Urinary bladder (tissue), 4 donors: Measurements from ENCODE around the gene MEGF8. TPM values are rescaled to one million over a fixed set of nuclear protein-coding genes. Genes with fewer than 3 reads are reported as not detected.

Experiments used
- DNase-seq: peaks from one replicate; pipeline ENCODE4 v3.0.0-alpha.2; 2015; ENCODE audit errors: extremely low spot score
- H3K27ac ChIP-seq: one replicate; pipeline ENCODE4 v1.5.1; 2013; ENCODE audit warnings: low read depth, mild to moderate bottlenecking, moderate library complexity
- H3K36me3 ChIP-seq: one replicate; pipeline ENCODE4 v1.6.1; 2013; ENCODE audit warnings: mild to moderate bottlenecking, moderate library complexity; ENCODE audit not compliant: insufficient read depth
- H3K4me1 ChIP-seq: one replicate; pipeline ENCODE4 v1.6.1; 2013; ENCODE audit warnings: mild to moderate bottlenecking, moderate library complexity; ENCODE audit not compliant: insufficient read depth
- H3K4me3 ChIP-seq: one replicate; pipeline ENCODE4 v1.5.1; 2013; ENCODE audit warnings: low read depth, low read length
- WGBS: extraction: QIAGEN DNeasy Blood & Tissue Kit; methylation state at CpG from one replicate; pipeline ENCODE4 v1.1.7; 2013; 5-methylcytosine and 5-hydroxymethylcytosine counted together
- polyA plus RNA-seq: library from polyadenylated mRNA; stranded (reverse); fragments of 200-250 nt; gene quantifications from one replicate; pipeline ENCODE4 v1.2.3, GENCODE V29; 2013
- total RNA-seq: library from RNA; depleted of rRNA; stranded (reverse); fragments of >200 nt; gene quantifications from one replicate; pipeline ENCODE4 v1.2.3, GENCODE V29; 2014
- donor health status: healthy with polysubstance abuse.
- donor health status: healthy.

MEGF8 gene
- total and polyA plus RNA-seq, 2 donors, result 14.7 to 19.8 TPM

DNA sequence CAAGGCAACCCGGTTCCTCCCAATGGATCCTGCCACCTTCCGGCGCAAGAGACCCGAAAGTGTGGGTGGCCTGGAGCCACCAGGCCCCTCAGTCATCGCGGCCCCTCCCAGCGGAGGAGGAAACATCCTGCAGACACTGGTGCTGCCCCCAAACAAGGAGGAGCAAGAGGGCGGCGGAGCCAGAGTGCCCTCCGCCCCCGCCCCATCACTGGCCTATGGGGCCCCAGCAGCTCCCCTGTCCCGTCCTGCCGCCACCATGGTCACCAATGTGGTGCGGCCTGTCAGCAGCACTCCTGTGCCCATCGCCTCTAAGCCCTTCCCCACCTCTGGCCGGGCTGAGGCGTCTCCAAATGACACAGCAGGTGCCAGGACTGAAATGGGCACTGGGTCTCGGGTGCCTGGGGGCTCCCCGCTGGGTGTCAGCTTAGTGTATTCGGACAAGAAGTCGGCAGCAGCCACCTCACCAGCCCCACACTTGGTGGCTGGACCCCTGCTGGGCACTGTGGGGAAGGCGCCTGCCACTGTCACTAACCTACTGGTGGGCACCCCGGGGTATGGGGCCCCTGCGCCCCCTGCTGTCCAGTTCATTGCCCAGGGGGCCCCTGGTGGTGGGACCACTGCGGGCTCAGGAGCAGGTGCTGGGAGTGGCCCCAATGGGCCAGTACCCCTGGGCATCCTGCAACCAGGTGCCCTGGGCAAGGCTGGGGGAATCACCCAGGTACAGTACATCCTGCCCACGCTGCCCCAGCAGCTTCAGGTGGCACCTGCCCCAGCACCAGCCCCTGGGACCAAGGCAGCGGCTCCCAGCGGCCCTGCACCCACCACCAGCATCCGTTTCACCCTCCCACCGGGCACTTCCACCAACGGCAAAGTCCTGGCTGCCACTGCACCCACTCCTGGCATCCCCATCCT is 34.7 kb upstream of the MEGF8 start:
- Histone ChIP-seq H3K4me3 (no peak overlapping the region), H3K36me3 (peaks cover 13% of the 10 kb centered on the region), H3K27ac (no peak overlapping the region), H3K4me1 (no peaks in the 10 kb centered on the region)
- no peak for DNase-seq
- WGBS, result 86% methylated on average over 31 of the region's 31 CpGs

DNA sequence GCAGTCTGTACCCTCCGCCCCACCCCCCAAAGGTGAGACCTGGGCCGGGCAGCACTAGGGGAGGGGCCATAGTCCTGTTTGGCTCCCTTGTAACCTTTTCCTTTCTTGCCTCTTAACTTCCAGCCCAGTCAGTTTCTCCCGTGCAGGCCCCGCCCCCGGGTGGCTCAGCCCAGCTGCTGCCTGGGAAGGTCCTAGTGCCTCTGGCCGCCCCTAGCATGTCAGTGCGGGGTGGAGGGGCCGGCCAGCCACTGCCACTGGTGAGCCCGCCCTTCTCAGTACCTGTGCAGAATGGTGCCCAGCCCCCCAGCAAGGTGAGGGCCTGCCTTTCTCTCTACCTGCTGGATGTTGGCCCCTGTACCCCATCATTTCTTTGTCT is 34.0 kb upstream of the MEGF8 start:
- Histone ChIP-seq H3K4me3 (no peak overlapping the region), H3K27ac (no peak overlapping the region), H3K4me1 (no peaks in the 10 kb centered on the region), H3K36me3 (peaks cover 13% of the 10 kb centered on the region)
- DNase-seq, result no peak
- whole genome bisulfite sequencing, result 55% methylated on average over 9 of the region's 9 CpGs

DNA sequence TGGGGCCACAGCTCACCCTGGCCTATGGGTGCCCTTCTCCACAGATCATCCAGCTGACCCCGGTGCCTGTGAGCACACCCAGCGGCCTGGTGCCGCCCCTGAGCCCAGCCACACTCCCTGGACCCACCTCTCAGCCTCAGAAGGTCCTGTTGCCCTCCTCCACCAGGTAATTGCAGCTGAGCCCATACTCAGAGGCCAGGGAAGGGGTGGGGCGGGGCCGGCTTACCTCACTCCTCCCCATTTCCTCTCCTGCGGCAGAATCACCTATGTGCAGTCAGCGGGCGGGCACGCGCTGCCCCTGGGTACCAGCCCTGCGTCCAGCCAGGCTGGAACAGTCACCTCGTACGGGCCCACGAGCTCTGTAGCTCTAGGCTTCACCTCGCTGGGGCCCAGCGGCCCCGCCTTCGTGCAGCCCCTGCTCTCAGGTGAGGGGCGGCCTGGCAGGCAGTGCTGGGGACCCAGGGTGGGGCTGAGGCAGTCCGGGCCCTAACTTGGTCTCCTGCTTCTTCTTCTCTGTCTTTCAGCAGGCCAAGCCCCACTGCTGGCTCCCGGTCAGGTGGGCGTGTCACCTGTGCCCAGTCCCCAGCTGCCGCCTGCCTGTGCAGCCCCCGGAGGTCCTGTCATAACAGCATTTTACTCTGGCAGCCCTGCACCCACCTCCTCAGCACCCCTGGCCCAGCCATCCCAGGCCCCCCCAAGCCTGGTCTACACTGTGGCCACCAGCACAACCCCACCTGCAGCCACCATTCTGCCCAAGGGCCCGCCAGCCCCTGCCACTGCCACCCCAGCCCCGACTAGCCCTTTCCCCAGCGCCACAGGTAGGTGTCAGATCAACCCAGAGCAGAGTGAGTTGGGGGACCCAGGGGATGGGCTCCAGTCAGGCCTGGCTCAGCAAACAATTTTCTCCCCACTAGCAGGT is 33.1 kb upstream of the MEGF8 start:
- WGBS, result 84% methylated on average over 27 of the region's 27 CpGs
- Histone ChIP-seq H3K36me3 (peaks cover 13% of the 10 kb centered on the region), H3K27ac (no peak overlapping the region), H3K4me1 (no peaks in the 10 kb centered on the region), H3K4me3 (no peak overlapping the region)
- DNase-seq, result no peak

DNA sequence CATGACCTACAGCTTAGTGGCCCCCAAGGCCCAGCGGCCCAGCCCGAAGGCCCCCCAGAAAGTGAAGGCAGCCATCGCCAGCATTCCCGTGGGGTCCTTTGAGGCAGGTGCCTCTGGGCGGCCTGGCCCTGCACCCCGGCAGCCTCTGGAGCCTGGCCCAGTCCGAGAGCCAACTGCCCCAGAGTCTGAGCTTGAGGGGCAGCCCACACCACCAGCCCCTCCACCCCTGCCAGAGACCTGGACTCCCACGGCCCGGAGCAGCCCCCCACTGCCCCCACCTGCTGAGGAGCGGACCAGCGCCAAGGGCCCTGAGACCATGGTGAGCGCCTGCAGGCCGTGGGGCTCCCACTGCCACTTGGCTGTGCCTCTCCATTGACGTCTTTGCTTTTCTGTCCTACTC is 32.5 kb upstream of the MEGF8 start:
- no peaks in the 10 kb centered on the region for H3K4me1 ChIP-seq
- no peak for DNase-seq
- H3K4me3 ChIP-seq, result no peak overlapping the region
- peaks cover 11% of the 10 kb centered on the region for H3K36me3 ChIP-seq
- H3K27ac ChIP-seq, result no peak overlapping the region
- 90% methylated on average over 14 of the region's 14 CpGs for WGBS

DNA sequence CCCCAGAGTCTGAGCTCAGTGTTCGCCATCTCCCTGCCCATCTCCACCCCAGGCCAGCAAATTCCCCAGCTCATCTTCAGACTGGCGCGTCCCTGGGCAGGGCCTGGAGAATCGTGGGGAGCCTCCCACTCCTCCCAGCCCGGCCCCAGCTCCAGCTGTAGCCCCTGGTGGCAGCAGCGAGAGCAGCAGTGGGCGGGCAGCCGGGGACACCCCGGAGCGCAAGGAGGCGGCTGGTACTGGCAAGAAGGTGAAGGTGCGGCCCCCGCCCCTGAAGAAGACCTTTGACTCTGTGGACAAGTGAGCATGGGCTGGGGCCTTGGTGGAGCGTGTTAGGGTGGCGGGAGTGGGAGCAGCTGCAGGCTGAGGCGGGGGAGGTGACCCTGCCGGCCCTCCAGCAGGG is 31.9 kb upstream of the MEGF8 start:
- no peak overlapping the region for H3K4me3 ChIP-seq
- no peaks in the 10 kb centered on the region for H3K4me1 ChIP-seq
- 82% methylated on average over 17 of the region's 17 CpGs for WGBS
- no peak overlapping the region for H3K27ac ChIP-seq
- peaks cover 8% of the 10 kb centered on the region for H3K36me3 ChIP-seq
- no peak for DNase-seq

DNA sequence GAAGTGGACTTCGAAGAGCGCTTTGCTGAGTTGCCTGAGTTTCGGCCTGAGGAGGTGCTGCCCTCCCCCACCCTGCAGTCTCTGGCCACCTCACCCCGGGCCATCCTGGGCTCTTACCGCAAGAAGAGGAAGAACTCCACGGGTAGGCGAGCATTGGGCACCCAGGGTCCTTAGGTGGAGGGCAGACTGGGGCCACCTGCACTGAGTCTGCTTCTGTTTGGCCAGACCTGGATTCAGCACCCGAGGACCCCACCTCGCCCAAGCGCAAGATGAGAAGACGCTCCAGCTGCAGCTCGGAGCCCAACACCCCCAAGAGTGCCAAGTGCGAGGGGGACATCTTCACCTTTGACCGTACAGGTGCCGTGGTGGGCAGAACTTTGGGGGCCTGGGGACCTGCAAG is 31.5 kb upstream of the MEGF8 start:
- Histone ChIP-seq H3K27ac (no peak overlapping the region), H3K4me3 (no peak overlapping the region), H3K4me1 (no peaks in the 10 kb centered on the region), H3K36me3 (peaks cover 5% of the 10 kb centered on the region)
- 92% methylated on average over 15 of the region's 15 CpGs for WGBS
- DNase-seq, result no peak

DNA sequence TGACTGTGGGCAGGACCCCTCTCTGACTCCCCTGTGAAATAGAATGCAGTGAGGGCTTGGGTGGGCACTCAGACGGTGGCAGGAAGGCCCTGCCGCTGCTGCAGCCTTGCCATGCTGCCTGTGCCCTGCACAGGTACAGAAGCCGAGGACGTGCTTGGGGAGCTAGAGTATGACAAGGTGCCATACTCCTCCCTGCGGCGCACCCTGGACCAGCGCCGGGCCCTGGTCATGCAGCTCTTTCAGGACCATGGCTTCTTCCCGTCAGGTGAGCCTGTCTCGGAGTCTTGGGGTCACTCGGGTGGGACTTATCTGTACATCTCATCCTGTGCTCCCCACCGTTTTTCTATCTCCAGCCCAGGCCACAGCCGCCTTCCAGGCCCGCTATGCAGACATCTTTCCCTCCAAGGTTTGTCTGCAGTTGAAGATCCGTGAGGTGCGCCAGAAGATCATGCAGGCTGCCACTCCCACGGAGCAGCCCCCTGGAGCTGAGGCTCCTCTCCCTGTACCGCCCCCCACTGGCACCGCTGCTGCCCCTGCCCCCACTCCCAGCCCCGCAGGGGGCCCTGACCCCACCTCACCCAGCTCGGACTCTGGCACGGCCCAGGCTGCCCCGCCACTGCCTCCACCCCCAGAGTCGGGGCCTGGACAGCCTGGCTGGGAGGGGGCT is 30.8 kb upstream of the MEGF8 start:
- no peak for DNase-seq
- 79% methylated on average over 24 of the region's 24 CpGs for WGBS

DNA sequence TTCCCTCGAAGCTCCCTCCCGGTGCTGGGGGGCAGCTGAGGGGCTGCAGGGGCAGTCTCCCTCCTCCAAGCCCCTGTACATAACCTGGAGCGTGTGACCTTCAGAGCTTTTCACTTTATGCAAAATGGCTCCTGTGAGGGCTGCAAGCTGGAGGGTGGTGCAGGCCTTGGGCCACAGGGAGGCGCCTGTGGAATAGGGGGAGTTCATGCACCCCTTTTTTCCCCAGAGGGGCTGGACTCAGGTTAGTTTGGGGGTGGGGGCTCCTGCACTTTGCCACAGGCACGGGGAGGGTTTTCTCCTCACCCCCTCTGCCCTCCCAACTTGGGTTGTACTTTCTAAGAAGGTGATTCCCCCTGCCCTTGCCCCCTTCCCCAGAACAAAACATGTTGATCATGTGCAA is 30.1 kb upstream of the MEGF8 start:
- 73% methylated on average over 5 of the region's 5 CpGs for WGBS
- Histone ChIP-seq H3K4me1 (no peaks in the 10 kb centered on the region), H3K4me3 (no peak overlapping the region), H3K36me3 (peaks cover 2% of the 10 kb centered on the region), H3K27ac (no peak overlapping the region)
- DNase-seq, result no peak

More for the DNA sequence above, 30.8 kb upstream of the MEGF8 start:
- Histone ChIP-seq H3K4me3 (no peak overlapping the region), H3K27ac (no peak overlapping the region), H3K36me3 (peaks cover 2% of the 10 kb centered on the region), H3K4me1 (no peaks in the 10 kb centered on the region)

DNA sequence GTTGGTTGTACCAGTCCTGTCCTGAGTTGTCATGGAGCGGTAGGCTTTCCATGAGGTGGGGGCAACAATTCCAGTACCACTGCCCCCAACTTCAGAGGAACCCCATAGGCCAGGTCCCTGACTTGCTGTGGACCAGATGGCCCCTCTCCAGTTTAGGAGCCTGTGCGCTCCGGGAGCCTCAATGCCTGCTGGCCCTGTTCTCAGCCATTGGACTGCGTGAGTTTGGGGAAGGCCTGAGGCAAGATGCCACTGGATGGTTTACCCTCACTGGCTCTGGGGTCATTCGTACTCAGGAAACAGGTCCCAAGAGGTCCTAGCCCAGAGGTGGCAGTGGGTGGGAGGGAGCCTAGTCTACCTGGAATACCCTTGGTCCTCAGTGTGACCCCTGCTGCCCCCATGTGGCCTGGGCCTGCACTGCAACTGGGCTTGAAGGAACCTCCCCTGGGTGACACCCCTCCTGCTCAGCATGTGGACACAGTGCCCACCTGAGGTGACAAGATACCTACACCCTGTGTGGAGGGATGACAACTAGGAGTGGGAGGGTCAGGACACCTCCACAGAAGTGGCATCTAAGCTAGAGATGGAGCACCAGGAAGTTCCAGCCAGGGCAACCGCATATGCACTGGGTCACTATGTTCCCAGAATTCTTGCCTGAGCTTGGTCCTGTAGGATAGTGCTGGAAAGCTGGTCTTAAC is 29.5 kb upstream of the MEGF8 start:
- 80% methylated on average over 6 of the region's 6 CpGs for WGBS
- Histone ChIP-seq H3K4me1 (no peaks in the 10 kb centered on the region), H3K27ac (no peak overlapping the region), H3K36me3 (peaks cover 2% of the 10 kb centered on the region), H3K4me3 (no peak overlapping the region)
- DNase-seq, result no peak

DNA sequence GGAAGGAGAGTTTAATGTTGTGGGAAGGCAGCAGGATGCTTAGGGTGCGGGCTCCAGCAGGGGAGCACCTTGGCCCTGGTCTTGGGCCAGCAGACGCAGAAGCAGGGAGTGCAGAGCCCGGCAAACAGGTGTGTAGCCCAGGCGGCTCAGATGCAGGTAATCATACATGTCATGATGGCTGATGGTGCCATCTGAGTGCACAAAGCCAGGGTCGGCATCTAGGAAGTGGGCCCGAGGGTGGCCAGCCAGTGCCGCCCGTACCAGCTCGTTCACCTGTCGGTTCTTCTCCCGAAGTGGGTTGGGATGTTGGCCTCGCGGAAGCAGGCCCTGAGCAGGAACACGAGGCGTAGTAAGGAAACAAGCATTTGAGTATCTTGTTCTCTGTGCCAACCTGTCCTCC is 28.4 kb upstream of the MEGF8 start:
- Histone ChIP-seq H3K27ac (no peak overlapping the region), H3K4me3 (no peak overlapping the region), H3K4me1 (no peaks in the 10 kb centered on the region), H3K36me3 (peaks cover 2% of the 10 kb centered on the region)
- no peak for DNase-seq
- WGBS, result 91% methylated on average over 15 of the region's 15 CpGs

DNA sequence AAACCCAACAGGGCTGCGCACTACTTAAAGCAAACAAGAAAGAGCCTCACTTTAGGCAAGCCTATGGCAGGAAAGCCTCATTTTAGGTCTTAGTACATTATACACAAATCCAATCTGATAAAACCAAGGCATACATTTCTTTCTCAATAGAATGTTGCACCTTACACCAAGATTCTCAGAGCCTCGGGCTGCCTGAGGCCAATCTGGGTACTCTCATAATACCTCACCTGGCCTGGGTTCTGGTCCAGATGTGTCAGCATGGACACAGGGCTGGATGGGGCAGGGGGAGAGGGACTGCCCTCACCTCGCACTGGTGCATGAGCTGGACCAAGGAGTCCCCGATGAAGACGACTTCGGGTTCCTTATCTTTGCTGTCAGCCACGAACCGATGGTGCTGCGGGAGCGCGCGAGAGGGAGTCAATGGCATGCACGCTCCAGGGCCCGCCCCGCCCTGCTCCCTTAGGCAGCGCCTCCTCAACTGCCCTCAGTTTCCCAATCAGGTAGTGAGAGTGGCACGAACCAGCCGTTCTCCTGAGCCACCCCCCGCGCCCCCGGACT is 23.7 kb upstream of the MEGF8 start, which contains the start of gene PRR19:
Gene PRR19, plus strand, starts transcription at position 487 of the 558 bp plus-strand sequence. CDS start 7,453 bp downstream, outside the sequence.
- H3K27ac ChIP-seq, result no peak within 1 kb of the TSS
- DNase-seq, result no peak

DNA sequence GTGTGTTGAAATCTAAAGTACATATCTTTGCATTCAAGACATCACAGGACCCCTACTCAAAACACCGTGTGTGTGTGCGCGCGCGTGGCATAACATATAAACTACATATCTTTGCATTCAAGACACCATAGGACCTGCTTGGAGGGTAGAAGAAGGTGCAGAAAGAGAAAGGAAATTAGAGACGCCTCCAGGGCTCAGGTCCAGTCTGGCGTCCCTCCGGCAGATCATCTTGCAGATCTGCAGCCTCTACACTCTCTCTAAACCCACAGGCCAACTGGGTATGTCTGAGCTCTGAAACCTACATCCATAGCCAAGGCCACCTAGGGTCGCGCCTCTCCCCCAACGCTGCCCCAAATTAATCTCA is 22.4 kb upstream of the MEGF8 start:
- H3K4me3 ChIP-seq, result peak overlapping the region; percentile 40
- WGBS, result 45% methylated on average over 11 of the region's 11 CpGs
- DNase-seq, result no peak
- H3K27ac ChIP-seq, result no peak overlapping the region
- no peaks in the 10 kb centered on the region for H3K36me3 ChIP-seq
- no peaks in the 10 kb centered on the region for H3K4me1 ChIP-seq

More for the DNA sequence above, 23.7 kb upstream of the MEGF8 start, which contains the start of gene PRR19:
- WGBS, result 7% methylated on average over 21 of the region's 21 CpGs
- peak within 1 kb of the TSS; percentile 40 for H3K4me3 ChIP-seq
- H3K4me1 ChIP-seq, result no peaks in the 10 kb centered on the region
- no peaks in the 10 kb centered on the region for H3K36me3 ChIP-seq

DNA sequence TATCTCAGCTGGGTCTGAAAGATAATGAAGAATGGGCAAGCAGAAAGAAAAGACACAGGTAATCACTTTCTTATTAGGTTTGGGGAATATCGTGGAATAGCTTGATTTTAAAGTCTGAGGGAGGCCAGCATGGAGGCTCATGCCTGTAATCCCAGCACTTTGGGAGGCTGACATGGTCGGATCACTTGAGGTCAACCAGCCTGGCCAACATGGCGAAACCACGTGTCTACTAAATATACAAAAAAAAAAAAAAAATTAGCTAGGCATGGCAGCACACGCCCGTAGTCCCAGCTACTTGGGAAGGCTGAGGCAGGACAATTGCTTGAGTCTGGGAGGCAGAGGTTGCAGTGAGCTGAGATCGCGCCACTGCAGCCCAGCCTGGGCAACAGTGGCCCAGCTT is 21.6 kb upstream of the MEGF8 start:
- Histone ChIP-seq H3K4me3 (no peak overlapping the region), H3K4me1 (no peaks in the 10 kb centered on the region), H3K36me3 (no peaks in the 10 kb centered on the region), H3K27ac (no peak overlapping the region)
- 86% methylated on average over 8 of the region's 8 CpGs for WGBS
- DNase-seq, result no peak
